Stimulated activated CD4-positive, alpha-beta T cell treated with anti-CD3 and anti-CD28 coated beads, Interleukin-2, amount 100 ng/mL, for 48 hours (primary cell): ENCODE results near the gene CWC22.
"Not testable (repeated sequence)": the region's sequence is repeated elsewhere in the genome, so short reads cannot be mapped to it uniquely, and the experiment has no call there.

Experiments used
- DNase-seq, 2 donors: peaks; one replicate each; pipeline ENCODE4 v3.0.0-alpha.2; 2020

The CWC22 gene

DNA sequence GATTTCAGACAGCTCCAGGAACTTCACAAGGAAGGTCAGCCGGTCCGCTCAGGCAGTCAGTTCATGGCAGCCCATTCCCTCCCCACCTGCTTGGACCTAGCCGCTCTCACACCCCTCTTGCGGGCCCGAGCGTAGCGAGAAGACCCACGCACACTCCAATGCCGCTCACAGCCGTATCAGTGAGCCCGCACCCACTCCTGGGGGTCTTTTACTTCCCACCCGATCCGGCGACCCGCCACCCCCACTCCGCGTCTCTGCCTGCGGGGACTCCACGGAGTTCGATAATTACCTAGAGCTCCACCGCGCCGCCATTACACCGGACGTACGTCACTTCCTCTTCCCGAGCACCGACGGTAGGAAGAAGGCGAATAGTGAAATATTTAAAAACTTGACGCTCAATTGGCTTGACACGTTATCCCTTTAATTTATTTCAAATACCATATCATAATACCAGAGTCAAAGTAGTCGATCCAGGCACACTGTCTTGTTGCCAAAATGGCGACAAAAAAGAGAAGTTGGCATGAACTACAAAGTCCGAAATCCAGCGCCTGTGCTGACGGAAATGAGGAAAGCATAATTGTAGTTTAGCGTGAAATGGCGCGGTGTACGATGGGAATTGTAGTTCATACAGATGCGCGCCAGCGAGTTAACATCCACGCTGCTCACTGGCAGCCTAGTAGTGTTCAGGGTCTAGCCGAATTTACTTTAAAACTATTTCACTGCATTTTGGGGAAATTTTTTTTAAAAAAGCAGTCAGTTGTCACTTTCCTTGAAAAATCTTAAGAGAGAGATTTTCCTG lies at the start of gene CWC22:
CWC22 (minus strand) TSS at position 517 of the 799 bp plus-strand sequence. CDS start 13,956 bp downstream, outside the sequence.
- peak; percentile 70 to 75 for DNase-seq

DNA sequence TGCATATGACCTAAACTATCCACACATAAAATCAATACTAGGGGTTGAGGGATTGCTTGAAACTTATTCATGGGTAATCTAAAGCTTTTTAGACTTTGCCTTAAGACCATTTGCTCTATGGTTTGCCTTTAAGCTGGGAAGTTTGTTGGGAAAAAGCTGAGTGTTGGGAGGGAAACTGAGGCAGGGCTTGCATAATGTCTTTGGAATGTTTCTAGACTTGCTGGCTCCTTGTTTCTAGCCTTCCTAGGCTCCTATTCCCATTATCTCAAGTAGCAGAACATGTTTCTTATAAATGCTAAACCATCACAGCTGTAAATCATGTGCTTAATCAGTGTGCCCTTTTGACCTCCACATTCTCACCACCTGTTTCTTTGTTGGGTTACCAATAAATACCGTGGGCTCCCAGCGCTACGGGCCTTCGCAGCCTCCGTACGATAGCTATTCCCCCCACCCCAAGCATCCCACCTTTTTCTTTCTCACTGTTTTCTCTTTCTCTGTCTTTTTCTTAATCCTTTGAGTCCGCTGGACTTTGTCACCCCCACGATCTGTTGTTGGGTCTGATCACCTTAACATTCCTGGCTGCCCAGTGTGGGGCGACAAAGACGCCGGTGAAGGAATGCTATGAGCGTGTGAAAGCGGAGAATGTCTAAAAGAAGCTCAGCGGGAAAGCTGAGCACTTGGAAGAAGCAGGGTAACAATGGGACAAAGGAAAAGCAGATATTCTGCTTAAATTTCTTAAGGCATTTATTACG lies 49.4 kb upstream of the CWC22 start:
- no peak for DNase-seq

DNA sequence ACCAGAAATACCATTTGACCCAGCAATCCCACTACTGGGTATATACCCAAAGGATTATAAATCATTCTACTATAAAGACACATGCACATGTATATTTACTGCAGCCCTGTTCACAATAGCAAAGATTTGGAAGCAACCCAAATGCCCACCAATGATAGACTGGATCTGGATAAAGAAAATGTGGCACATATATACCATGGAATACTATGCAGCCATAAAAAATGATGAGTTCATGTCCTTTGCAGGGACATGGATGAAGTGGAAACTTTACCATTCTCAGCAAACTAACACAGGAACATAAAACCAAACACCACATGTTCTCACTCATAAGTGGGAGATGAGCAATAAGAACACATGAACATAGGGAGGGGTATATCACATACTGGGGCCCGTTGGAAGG lies 47.5 kb upstream of the CWC22 start:
- not testable (repeated sequence) for DNase-seq

DNA sequence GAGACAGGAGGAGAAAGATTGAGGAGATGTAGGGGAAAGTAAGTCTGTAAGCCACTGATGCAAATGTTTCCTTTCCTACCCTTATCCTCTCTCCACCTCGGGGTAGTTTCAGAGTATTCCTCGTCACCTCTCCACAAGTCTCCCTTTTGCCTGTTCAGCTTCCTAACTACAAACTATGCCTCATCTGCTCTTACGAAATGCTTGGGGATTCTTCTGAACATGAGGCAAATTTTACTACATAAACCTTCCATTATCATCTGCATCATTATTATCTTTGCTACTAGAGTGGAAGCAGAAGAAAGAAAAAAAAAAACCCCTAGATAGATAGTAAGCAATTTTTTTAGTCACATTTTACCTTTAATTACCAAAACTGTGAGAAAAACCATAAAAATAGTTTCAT lies 43.1 kb upstream of the CWC22 start:
- DNase-seq: no peak

DNA sequence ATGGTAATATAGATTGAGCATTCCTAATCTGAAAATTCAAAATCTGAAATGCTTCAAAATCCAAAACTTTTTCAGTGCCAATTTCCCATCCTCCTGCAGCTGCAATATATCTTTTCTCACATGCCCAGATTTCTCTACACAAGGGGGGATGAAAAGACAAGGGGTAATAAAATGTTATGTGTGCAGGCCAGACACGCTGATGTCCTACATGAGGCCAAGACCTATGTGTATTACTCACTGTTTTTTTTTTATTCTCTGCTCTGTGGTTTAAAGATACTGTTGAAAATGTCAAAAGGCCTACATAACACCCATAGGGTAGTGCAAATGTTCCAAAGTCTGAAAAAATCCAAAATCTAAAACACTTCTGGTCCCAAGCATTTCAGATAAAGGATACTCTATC lies 41.2 kb upstream of the CWC22 start:
- DNase-seq: no peak

DNA sequence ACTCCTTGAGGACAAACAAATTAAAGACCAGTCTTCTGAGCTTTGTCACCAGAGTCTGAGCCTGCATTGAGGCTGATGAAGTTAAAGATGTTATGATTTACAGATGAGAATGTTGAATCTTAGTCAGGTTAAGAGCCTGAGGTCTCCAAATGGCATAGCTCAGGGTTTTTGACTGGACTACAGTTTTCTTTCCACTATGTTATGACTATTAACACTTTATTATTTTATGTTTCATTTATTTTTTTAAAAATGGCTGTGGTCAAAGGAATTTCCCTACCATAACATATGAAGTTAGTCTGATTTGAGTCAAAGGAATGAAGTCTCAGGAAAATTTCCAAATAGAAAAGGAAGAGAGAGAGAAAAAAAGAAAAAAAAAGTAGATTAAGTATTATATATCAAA lies 39.7 kb upstream of the CWC22 start:
- DNase-seq: no peak

DNA sequence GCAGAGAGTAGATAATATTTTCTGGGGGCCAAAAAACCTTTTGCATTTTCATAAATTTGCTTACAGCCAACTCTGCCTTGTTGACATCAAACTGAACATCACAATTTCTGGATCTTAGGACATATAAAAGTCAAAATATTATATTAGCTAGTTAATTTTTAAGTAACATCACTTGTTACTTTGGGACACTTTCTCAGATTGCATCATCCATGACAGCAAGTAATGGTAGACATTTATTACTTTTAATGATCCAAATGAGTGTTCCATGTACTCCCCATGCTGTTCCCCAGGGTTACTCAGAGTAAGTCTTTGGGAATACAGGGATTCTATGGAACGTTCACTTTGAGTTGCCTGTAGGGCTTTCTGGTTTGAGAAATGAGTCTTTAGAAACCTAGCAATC lies 39.1 kb upstream of the CWC22 start:
- no peak for DNase-seq

DNA sequence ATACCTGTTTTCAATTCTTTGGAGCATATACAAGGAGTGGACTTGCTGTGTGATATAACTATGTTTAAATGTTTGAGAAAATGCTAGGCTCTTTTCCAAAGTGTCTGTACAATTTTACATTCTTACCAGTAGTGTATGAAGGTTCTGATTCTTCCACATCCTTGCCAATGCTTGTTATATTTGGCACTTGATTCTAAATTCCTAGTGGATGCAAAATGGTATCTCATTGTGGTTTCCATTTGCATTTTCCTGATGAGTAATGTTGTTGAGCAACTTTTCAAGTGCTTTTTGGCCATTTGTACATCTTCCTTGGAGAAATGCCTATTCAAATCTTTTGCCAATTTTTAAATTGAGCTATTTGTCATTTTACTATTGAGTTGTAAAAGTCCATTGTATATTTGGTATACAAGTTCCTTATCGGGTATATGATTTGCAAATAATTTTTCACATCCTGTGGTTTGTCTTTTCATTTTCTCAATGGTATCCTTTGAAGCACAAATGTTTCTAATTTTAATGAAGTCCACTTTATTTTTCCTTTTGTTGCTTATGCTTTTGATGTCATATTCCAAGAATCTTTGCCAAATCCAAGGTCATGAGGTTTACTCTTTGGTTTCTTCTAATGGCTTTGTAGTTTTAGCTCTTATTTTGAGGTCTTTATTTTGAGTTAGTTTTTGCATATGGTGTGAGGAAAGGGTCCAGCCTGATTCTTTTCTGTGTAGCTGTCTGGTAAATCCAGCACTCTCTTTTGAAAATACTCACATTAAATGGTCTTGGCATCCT lies 33.2 kb upstream of the CWC22 start:
- no peak for DNase-seq

DNA sequence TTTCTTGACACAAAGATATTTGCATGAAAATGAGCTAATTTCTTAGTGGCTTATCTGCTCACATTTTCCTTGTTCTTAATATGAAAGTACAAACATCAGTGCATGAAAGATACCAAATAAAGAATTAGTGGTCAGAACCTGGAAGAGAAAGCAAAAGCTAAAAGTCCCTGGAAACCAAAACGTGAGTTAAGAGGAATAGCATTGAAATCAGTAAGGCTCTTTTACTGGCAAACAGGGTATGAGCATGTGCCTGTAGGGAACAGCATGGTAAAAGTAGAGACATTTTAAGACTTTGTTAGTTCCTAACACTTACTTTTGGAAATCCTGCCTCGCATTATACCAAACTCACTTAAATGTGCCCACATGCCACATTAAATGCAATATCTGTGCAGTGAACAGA lies 31.9 kb upstream of the CWC22 start:
- DNase-seq: no peak

DNA sequence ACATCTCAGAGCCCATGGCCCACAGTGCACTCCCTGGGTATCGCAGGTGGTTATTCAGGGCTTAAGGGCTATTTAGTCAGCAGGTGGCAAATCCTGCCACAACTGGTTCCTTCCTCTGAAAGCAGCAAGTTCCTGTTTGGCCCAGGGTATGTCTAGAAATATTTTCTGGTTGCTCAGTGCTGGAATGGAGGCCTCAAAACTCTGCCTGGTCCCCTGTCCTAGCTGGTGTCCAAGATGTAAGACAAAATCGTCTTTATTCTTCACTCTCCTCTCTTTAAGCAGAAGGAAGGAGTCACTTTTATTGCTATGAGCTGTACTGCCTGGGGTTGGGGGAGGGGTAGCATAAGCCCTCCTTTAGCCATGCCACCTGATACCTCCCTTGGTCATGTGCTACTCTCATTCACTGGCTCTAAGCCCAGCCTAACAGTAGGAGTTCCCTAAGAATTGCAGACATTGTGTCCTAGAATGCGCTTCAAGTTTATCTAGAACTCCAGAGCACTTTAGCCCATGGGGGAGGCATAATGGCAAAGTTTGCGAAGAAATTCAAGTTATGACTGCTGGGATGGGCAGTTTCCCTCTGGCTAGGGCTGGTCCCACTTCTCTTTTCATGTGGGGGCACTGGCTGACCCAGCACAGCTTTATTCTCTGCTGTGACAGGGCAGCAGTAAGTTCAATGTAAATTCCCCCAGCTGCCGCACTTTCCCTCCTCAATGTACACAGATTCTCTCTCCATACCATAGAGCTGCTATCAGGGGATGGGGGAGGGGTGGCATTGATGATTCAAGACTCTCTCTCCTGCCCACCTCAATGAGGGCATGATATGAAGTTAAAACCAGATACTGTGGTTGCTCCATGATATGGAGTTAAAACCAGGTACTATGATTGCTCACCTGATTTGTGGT lies 27.1 kb upstream of the CWC22 start:
- DNase-seq: no peak

DNA sequence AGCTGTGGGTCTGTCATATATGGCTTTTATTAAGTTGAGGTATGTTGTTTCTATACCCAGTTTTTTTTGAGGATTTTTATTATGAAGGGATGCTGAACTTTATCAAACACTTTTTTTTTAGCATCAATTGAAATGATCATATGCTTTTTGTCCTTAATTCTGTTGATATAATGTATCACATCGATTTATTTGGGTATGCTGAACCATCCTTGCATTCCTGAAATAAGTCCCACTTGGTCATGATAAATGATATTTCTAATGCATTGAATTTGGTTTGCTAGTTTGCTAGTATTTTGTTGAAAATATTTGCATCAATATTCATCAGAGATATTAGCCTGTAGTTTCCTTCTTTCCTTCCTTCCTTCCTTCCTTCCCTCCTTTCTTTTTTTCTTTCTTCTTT lies 22.5 kb upstream of the CWC22 start:
- DNase-seq: no peak

DNA sequence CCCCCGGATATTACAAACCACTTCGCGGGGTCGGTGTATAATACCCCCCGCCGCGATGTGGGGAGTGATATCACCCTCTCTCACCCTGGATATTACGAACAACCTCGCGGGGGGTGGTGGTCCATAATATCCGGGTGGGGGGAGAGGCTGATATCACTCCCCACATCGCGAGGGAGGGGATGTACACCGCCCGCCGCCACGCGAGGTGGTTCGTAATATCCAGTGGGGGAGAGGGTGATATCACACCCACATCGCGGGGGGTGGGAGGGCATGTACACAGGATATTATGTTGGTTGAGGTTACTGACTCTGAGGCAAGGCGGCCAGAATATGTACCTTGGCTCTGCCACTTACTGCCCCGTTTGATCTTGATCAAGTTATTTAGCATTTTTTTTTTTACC lies 14.8 kb upstream of the CWC22 start:
- no peak for DNase-seq

DNA sequence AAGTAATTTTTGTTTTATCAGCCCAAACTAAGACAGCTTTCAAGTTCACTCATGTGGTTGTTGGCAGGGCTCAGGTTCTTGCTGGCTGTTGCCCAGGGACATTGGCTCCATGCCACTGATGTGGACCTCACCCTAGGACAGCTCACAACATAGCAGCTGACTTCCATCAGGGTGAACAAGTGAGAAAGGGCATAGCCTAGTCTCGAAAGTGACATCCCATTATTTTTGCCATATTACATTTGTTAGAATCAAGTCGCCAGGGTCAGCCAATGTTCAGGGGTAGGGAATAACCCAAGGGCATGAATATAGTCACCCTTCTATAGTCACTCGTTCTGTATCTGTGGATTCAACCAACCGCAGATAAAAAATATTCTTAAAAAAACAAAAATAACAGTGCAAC lies 10.7 kb upstream of the CWC22 start:
- DNase-seq: no peak

DNA sequence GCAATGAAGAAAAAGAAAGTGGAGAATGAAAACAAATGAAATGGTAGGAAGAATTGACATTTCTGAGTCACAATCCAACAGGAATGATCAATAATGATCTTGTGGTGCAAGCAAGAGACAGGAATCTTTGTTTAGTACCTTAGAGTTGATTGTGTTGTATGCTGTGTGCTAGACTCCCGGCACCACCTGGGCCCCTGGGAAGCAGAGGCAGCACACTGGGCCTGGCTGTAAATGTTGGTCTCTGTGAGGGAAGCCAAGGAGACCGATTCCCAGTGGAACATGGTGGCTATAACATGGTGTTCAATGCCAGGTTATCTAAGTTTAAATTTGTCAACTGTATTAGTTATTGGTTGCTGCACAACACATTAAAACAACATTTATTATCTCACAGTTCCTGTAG lies 9.8 kb upstream of the CWC22 start:
- DNase-seq: no peak

DNA sequence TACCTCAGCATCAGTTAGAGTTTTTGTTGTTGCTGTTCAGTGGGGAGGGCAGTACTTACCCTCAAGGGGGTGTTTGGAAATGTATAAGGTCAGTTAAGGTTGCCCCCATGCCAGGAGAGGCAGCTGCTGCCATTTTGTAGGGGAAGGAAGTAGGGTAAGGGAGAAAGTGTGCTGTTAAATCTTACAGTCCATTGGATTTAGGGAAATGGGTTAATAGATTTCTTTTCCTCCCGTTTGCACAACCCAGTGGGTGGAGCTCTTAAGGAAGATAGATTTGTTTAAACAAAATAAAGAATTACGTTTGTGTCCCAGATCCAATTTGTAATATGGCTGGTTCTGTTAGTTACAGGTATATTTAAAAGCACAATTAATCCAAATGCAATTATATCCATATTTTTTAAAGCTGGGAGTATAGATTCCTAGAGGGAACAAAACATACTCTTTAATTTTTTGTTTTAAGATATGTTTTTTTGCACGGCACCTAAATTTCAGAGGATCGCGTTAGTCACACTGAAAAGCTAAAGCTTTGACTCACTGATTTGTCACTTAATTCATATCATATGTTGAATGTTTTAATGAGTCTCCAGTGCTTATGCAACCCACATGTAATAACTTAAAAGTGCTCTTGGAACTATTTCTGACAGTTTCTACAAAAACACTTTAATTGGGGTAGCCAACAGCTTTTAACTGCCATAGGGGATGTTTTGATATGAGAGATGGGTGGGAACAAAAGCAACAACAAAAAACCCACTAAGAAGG lies 9.0 kb upstream of the CWC22 start:
- DNase-seq: no peak

DNA sequence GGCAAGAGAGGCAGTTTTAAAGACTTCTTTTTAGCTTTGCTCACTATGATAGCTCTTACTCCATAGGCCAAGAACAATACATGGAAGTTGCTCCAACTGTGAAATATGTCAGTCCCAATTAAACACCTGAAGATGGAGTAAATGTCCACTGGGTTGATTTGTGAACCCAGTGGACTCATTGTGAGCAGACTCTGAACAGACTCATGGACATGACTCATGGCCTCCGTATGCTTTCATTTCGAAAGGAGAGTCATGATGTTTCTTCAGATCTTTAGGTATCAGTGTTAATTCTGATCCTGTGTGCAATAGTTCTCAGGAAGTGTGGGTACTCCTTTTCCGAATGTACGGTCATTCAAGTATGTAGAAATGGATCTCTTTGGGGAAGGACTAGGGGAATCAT lies 5.4 kb upstream of the CWC22 start:
- no peak for DNase-seq

DNA sequence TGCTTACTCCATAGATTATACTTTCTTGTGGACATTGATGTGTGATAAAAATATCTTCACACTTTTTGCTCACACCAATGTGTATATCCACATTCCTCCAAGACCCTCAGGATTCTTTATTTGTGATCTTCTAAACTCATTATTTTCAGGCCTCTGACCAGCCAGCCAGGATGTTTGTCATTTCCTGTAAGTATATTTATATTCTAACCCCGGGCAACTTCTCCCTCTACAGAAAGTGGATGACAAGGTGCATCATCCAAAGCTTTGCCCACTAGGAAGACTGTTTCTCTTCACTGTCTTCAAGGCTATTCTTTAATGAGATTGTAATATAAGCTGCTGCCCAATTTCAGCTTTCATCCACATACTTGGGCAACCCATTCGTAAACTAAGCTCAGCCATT lies 3.6 kb upstream of the CWC22 start:
- no peak for DNase-seq

DNA sequence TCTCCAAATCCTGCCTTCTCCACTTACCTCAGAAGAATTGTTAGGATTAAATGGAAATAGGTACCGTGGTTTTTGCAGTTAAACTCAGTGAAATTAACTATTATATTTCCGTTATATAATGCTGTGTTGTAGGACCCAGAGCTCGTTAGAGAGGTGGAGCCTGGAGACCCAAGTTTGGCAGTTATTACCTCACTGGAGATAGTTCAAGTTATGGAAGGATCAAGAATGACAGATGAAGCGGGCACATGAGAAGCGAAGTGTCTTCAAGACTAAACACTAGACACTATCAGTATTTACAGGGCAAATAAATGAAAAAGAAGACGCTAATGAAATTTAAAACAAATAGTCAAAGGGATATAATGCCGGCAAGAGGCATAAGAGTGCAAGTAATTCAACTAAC lies 866 bp downstream of the CWC22 start:
- DNase-seq: no peak

DNA sequence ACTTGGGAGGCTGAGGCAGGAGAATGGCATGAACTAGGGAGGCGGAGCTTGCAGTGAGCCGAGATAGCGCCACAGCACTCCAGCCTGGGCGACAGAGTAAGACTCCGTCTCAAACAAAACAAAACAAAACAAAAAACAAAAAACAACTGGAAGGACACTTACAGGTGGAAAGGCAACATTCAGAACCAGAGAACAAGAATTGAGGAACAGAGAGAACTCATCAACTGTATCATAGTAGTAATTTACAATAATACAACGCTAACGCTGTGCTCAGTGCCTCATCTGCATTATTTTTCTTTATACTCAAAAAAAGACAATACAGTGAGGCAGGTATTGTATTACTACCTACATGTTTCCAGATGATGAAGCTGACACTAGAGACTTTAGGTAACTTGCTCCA lies 1.6 kb downstream of the CWC22 start:
- not testable (repeated sequence) for DNase-seq

DNA sequence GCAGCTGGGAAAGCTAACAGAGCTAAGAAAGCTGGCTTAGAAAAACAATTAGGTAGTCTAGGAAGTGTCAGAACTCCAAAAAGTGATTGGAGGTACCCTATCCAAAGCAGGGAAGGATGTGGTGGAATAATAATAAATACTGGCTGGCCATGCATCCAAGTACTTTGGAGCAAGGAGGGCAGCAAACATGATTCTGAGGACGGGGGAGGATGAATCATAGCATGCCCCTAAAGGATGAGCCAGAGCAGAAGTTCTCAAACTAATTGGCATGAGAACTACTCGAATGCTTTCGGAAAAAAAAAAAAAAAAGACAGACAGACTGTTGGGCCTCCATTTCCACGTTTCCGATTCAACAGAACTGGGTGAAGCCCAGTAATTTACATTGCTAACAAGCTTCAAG lies 2.4 kb downstream of the CWC22 start:
- no peak for DNase-seq

DNA sequence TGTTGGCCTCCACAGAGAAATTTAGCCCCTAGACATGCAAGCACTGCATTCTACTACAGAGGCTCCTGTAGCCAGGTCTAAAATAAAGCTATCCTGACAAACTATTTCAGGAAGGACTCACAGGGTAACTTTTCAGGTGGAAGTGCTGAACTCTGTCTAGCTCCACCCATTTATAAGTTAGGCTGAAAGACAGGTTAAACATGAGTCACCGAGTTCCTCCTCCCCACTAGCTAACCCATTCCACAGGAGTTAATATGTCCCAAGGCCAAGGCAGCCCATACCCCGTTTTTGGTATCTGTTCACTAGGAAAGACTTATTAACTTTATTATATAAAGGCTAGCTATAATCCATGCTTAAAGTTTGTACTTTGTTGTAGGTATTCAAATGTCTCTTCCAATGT lies 3.5 kb downstream of the CWC22 start:
- DNase-seq: no peak

DNA sequence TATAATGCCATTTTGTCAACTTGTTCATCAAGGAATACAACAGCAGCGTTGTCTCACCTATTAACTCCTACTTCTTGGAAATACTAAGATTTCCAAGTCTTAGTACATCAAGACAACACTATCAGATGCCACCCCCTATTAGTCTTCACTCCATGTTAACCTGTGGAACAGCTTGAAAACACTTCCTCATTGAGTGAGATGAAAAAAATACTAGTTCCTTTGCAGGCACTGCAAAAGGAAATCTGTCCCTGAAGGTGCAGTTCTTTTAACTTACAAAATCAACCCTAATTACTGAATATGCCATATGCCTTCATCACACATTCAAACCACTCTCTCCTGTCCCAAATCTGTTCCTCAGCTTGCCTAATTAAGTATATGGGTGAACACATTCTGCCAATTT lies 4.0 kb downstream of the CWC22 start:
- DNase-seq: no peak
